ENCODE measurements around the gene IFITM5. TPM values are rescaled to one million over a fixed set of nuclear protein-coding genes. Genes with fewer than 3 reads are reported as not detected.

IFITM5 gene
- total RNA-seq, result not detected

DNA sequence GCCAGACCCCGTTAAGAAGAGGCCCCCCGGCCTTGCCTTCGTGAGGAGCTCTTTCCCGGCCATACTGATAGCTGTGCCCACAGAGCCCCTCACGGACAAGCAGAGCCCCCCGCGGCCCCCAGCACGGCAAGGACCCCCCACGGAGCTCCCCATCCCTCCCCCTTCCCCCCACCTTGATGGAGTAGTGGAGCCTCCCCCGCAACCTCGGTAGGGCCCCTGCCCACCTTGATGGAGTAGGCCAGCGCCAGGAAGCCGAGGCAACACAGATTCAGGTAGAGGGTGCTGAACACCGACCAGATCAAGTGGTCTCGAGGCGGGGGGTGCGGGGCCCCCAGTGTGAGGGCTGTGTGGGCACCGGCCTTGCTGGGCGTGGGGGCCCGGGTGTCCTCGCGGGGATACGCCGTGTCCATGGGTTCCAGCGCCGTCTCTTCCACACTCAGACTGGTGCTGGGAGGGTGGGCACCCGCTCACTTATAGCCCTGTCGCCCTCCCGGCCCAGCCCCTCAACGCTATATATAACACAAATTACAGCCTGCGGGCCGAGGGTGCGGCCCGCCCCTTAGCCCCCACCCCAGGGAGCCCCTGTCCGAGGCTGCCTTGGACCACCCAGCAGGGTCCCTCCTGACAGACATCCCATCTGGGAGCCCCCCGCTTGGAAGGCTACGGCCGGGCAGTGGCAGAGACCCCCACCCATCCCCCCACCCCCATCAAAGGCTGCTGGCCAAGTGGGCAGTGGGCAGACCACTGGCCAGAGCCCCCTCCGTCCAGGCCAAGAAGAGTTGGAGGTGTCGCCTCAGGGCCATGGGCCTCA is at the start of gene IFITM5:
TSS of gene IFITM5 (minus strand) at position 446 of the 811 bp plus-strand sequence. CDS start at position 410, 36 bp downstream.
- peaks cover 31% of the 10 kb centered on the region for H3K4me1 ChIP-seq
- no peak for DNase-seq (ENCODE audit: extremely low spot score in 2 of 2)
- no peaks in the 10 kb centered on the region for H3K9me3 ChIP-seq
- no peaks in the 10 kb centered on the region for H3K36me3 ChIP-seq
- no peak for TF ChIP-seq CTCF (IDR thresholded peaks at IDR 0.05)
- no peak for TF ChIP-seq POLR2AphosphoS5 (IDR thresholded peaks at IDR 0.05; ENCODE audit: insufficient read depth in 1 of 2, low read depth in 1 of 2)
- no peak for TF ChIP-seq POLR2A (IDR thresholded peaks at IDR 0.05)
- intact Hi-C loops (cut with DNase I), result no loop called here
- no peak within 1 kb of the TSS for H3K4me3 ChIP-seq
- no peak within 1 kb of the TSS for H3K27ac ChIP-seq
- peaks cover 8% of the 10 kb centered on the region for H3K27me3 ChIP-seq

GRCh38 chr11:346529-346928 is 47.2 kb upstream of the IFITM5 start:
- DNase-seq (ENCODE audit: extremely low spot score in 2 of 2), result no peak
- Histone ChIP-seq H3K4me3 (no peak overlapping the region), H3K9me3 (no peaks in the 10 kb centered on the region), H3K4me1 (peaks cover 21% of the 10 kb centered on the region), H3K27me3 (no peaks in the 10 kb centered on the region), H3K36me3 (no peaks in the 10 kb centered on the region), H3K27ac (no peak overlapping the region)
- intact Hi-C loops (cut with DNase I), result no loop called here
- no peak for TF ChIP-seq POLR2A (IDR thresholded peaks at IDR 0.05)
- no peak for TF ChIP-seq CTCF (IDR thresholded peaks at IDR 0.05)
- TF ChIP-seq POLR2AphosphoS5 (IDR thresholded peaks at IDR 0.05; ENCODE audit: insufficient read depth in 1 of 2, low read depth in 1 of 2), result no peak

- DNase-seq (ENCODE audit: extremely low spot score in 2 of 2), result no peak
- H3K4me3 ChIP-seq, result no peak overlapping the region
- H3K9me3 ChIP-seq, result no peaks in the 10 kb centered on the region
- H3K4me1 ChIP-seq, result peaks cover 11% of the 10 kb centered on the region
- intact Hi-C loops (cut with DNase I), result no loop called here
- H3K27me3 ChIP-seq, result no peaks in the 10 kb centered on the region
- TF ChIP-seq CTCF (IDR thresholded peaks at IDR 0.05) (no peak), POLR2AphosphoS5 (IDR thresholded peaks at IDR 0.05; ENCODE audit: insufficient read depth in 1 of 2, low read depth in 1 of 2) (no peak), POLR2A (IDR thresholded peaks at IDR 0.05) (no peak)
- no peak overlapping the region for H3K27ac ChIP-seq
- no peaks in the 10 kb centered on the region for H3K36me3 ChIP-seq
Measured at GRCh38 chr11:344836-345578, 45.7 kb upstream of the IFITM5 start.

GRCh38 chr11:342328-342727 is 43.0 kb upstream of the IFITM5 start:
- peaks cover 15% of the 10 kb centered on the region for H3K4me1 ChIP-seq
- peak overlapping the region; percentile 5 for H3K27ac ChIP-seq
- no peaks in the 10 kb centered on the region for H3K36me3 ChIP-seq
- H3K9me3 ChIP-seq, result no peaks in the 10 kb centered on the region
- no peak overlapping the region for H3K4me3 ChIP-seq
- DNase-seq (ENCODE audit: extremely low spot score in 2 of 2), result no peak
- no peaks in the 10 kb centered on the region for H3K27me3 ChIP-seq
- intact Hi-C loops (cut with DNase I), result no loop called here
- TF ChIP-seq CTCF (IDR thresholded peaks at IDR 0.05), result no peak
- TF ChIP-seq POLR2A (IDR thresholded peaks at IDR 0.05), result no peak
